Jurkat, Clone E6-1 (cell line): ENCODE measurements around the gene VAV3.
A peak's percentile ranks its signal among the peaks of the same experiment; 100 is the strongest.

Experiments used
- DNase-seq: peaks from one replicate; pipeline ENCODE4 v3.0.0-alpha.2; 2011; ENCODE audit warnings: low read depth, low spot score
- H3K4me3 ChIP-seq: 2 replicates; pipeline ENCODE4 v1.5.1; 2011; ENCODE audit warnings: mild to moderate bottlenecking, low read length, control low read depth, moderate library complexity

Gene VAV3

DNA sequence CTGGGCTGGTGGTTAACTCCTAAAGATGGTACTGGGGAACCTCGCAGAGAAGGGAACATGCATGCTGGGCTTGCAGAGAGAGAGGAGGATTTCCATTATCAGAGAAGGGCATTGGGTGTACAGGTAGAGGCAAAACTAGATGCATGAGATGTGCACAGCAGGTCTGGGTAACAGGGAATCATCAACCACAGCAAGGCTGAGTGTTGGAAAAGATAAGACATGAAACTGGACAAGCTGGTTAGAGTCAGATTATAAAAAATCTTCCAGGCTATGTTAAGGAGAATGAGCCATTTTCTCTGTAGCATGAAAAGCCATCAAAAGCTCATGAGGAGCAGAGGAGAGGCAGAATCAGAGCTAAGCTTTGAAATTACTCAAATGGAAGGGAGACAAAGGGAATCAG, 147.8 kb downstream of the VAV3 start:
- DNase-seq: no peak
- no peak overlapping the region for H3K4me3 ChIP-seq

DNA sequence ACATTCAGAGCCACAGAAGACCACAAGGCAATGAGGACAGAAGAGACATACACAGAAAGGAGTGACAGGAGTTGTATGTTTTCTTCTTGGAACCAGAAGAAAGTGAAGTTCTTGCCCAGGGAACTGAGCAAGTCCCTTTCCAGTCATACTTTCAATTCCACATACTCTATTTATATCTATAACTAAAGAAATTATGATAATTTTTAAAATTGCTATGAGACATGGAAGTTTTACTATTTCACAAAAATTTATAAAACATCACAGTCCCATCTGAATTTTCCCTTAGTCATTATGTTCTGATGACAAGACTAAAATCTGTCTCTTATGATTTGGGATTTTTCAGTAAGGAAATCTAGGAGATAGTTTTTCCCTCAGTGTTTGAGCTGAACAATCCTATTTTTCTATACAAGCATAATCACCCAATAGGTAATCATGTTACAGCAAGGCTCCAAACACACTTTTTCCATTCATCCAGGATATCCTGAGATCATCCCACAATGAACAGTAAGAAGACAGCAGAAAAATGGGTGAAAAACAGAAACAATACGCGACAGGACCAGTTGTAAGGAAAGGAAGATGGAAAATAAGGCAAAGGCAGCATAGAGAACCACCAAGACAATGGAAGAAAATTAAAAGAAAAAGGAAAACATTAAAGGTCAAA, 154.6 kb downstream of the VAV3 start:
- H3K4me3 ChIP-seq: no peak overlapping the region
- DNase-seq: no peak

DNA sequence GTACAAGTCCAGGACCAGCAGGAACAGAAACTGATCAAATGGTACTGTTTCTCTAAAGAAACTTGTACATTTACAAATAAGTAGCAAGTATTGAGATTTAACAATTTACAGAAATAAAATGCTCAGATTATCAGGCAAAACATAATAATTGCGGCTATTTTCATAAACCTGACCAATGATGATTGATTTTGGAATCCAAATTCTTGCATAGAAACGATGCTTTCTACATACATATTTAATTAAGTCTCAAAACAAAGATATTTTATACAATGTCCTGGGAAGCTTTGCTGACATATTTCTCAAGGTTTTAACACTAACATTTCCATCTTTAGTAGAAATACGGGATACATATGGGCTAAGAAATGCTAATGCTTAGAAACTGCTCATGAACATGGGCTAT, 157.1 kb downstream of the VAV3 start:
- DNase-seq: no peak
- H3K4me3 ChIP-seq: no peak overlapping the region

DNA sequence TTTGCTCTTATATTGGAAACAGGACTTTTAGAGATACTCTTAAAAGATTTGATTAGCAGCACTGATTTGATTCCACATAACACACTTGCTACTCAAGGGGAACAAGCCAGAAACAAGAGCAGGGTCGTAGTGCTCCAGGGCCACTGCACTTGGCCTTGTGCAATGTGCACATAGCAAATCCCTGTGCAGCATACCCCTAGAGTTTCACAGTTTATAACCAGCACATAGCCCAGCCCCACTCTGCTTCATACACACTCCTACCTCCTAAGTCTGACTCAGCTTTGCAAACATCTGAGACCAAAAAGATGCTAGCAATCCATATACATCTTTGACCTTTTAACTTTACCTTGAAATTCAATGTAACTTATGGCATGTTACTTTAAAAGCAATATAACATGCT, 157.6 kb downstream of the VAV3 start:
- no peak for DNase-seq
- no peak overlapping the region for H3K4me3 ChIP-seq

DNA sequence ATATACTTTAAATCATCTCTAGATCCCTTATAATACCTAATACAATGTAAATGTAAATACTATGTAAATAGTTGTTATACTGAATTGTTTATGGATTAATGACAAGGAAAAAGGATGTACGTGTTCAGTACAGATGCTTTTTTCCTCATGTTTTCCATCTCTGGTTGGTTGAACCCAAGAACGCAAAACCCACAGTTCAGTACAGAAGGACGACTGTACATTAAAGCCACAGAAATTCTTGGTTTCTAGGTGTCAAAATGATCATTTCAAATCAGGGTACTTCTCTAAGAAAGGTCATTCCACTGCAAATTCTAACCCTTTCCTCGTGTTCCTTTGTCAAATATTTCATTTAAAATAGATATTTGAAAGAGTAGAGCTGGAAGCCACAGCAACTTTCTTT, 158.1 kb downstream of the VAV3 start:
- H3K4me3 ChIP-seq: no peak overlapping the region
- no peak for DNase-seq

DNA sequence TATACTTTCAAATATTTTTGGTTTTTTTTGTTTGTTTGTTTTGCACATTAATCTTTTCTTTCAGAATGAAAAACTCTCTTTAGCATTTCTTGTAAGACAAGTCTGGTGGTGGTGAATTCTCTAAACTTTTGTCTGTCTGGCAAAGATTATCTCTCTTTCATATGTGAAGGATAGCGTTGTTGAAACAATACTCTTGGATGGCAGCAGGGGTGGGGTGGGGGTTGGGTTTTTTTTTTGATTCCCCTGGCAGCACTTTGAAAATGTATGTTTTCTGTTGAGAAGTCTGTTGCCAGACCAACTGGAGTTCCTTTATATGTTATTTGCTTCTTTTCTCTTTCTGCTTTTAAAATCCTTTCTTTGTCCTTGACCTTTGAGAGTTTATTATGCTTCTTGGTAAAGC, 160.2 kb downstream of the VAV3 start:
- DNase-seq: peak; percentile 62
- H3K4me3 ChIP-seq: peak overlapping the region; percentile 30

DNA sequence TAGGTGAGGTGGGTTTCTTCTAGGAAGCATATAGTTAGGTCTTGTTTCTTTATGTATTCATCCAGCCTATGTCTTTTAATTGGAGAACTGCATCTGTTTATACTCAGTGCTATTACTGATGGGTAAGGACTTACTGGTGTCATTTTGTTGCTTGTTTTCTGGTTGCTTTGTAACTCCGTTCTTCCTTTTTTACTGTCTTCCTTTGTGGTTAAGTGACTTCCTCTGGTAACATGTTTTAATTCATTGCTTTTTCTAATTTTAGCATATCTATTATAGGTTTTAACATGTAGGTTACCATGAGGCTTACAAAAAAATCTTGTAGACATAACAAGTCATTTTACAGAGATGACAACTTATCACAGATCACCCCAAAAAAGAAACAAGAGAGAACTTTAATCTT, 160.8 kb downstream of the VAV3 start:
- H3K4me3 ChIP-seq: peak overlapping the region; percentile 30
- peak; percentile 90 for DNase-seq

DNA sequence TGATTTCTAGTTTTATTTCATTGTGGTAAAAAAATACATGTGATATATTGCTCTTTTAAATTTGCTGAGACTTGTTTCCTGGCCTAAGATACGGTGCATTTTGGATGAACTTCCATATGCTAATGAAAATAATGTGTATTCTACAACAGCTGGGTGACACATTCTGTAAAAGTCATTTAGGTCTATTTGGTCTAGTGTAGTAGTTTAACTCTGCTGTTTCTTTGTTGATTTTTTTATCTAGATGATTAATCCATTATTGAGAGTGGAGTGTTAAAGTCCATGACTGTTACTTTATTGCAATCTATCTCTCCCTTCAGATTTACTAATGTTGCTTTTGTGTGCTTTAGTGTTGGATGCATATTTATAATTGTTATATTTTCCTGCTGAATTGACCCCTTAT, 161.4 kb downstream of the VAV3 start:
- H3K4me3 ChIP-seq: no peak overlapping the region
- DNase-seq: no peak

DNA sequence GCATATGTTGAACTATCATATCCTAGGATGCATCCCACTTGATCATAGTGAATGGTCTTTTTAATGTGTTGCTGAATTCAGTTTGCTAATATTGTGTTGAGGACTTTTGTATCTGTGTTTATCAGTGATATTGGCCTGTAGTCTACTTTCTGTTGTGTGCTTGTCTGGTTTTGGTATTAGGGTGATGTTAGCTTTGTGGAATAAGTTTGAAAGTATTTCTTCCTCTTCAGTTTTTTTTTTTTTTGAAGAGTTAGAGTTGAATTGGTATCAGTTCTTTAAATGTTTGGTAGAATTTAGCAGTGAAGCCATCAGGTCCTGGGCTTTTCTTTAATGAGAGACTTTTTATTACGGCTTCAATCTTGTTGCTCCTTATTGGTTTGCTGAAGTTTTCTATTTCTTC, 162.3 kb downstream of the VAV3 start:
- DNase-seq: no peak
- no peak overlapping the region for H3K4me3 ChIP-seq

DNA sequence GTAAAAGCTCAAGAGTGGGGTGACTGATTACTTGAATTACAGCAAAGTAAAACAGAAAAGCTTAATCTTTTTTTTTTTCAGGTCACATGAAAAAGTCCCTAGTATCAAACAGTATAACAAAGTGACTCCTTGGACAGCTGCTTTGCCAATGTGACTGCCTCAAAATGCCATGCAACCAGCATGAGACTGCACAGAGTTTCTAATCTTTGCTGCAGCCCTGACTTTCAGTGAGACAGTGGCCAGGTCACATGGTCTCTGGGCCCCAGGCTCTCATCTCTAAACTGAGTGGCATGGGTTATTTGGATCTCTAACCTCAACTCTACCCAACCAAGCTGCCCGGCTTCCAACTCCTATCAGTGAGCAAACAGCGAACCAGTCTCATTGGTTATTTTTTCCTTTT, 169.0 kb downstream of the VAV3 start:
- no peak overlapping the region for H3K4me3 ChIP-seq
- DNase-seq: no peak

DNA sequence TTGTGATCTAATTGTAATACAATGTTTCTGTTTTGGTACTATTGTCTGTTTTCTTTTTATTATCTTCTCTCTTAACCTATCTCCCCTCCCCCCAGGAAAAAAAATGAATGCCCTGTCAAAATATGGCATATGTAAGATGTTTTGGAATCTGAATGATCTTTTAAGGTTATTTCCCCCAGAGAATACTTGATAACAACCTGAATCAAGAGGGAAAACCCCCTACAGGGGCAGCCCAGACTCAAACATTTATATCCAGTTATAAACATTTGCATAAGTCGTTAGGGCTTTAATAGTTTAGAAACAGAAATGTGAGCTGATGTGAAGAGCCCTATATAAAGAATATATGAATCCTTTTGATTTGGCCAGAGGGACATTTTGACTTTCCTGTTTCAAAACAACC, 169.5 kb downstream of the VAV3 start:
- H3K4me3 ChIP-seq: no peak overlapping the region
- no peak for DNase-seq

DNA sequence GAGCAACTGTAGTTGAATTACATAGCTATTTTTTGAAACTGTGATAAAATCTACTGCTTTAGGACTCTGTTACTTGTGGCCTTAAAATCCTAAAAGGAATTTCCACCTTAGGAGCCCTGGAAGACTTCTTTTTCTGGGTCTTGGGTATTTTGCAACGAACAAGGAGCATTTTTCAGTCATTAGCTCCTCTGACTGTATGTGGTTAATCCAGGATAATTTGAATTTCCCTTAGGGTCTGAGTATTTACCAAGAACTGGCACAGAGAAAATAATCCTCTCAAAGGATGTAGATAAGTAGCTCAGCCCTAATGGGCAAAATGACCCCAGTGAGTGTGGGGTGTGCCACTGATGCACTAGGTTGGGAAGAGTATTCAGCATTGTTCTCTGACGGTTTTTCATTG, 170.4 kb downstream of the VAV3 start:
- H3K4me3 ChIP-seq: no peak overlapping the region
- no peak for DNase-seq

DNA sequence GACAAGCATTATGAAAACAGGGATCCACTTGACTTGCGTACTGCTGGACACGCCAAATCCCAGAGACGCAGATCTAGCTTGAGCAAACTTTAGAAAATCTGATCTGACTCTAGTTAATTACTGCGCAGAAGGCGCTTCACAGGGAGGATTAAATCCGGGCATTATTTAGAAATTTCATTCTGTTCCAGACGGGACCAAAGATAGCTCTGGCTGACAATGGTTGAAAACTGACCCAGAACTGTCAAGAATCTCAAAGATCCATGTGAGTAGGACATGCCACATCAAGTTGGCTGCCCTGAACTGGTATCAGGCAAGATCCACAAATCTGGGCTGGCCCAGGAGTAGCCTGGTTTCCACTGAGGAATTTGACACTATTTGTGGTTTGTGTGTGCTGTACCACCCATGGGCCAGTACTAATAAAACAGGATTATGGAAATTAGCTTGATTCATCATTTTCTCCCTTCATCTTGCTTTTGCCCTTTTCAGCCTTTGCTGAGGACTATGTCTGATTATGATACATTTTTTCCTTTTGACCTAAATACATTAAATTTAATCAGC, 171.0 kb downstream of the VAV3 start:
- no peak overlapping the region for H3K4me3 ChIP-seq
- no peak for DNase-seq

DNA sequence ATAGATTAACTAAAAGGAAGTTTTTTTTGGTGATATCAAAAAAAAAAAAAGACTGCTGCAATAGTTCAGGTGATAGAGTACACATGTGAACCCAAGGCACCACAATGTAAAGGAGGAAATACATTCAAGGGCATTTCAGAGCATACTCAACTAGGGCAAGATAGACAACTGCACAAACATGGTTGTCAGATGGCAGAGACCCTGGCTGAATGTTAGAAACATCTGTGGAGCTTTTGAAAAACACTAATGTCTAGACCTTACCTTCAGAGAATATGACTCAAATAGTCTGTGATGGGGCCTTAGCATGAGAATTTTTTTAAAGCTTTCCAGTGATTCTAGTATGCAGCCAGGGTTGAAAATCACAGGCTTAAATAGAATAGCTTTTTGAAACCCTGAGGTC, 173.6 kb downstream of the VAV3 start:
- no peak for DNase-seq

DNA sequence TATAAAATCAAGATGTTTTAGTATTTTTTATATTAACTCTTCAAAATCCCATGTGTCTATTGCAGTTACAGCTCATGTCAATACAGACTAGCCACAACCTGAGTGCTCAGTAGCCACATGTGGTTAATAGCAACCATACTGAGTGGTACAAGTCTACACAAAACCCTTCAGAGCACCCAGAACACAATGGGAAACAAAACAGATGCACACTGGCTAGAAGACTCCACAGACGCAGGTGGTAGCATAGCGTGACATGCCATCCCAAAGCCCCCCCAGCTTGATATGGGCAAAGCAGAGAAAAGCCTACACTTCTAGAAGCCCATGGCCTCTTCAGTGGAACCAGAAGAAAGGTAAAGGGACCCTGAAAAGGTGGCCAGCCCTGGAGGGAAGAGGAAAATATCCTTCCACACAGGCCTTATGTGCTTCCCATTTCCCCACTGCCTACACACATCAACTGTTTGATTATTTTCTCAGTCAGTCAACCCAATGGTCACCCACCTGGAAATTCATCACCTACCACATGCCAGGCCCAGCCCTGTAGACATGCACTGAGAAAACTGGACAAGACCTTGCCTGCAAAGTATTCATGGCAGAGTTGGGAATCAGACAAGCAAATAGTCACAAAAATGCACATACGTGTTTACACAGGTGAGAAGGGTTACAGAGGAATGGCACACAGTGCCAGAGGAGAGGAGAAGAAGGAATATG, 175.0 kb downstream of the VAV3 start:
- H3K4me3 ChIP-seq: no peak overlapping the region
- DNase-seq: peak; percentile 76

More for the DNA sequence above, 173.6 kb downstream of the VAV3 start:
- no peak overlapping the region for H3K4me3 ChIP-seq

DNA sequence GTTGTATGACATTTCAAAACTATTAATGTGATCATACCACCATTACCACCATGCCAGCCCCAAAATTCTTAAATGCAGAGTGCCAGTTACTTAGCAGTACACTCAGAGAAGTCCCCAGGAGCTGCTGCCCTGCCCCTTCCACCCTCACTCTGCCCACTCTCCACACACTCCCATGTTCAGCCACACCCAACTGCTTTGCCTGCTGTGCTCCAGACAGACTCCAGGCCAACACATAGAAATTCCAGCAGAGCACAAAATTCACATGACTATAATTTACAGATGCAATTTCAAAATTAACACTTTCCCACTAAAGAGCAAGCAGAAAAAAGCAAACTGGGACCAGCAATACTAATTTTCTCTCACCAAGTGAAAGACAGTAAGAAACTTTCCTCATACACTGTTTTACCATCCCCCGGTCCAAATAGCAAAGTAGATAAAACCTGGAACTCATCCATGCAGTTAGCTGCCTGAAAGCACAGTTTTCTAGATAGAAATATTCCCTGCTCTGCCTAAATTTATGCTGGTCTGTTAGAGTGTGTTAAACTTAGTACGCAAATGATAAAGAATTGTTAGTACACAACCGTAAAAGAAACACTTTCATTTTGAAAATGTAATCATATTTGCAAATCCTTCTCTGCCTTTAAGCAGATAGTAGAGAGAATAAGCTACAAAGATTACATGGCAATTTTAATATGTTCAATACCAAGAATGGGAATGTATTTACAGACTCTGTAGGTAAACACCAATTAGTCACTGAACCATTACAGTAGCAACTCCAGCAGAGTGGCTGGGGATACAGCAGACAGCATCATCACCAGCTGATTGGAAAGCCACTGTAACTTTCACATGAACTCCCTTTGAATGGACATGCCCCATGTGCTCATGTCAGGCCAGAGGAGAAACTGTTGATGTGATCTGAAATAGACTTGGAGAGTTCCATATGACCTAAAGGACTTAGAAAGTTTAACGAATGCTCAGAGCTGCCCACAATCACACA, 176.5 kb downstream of the VAV3 start:
- H3K4me3 ChIP-seq: peak overlapping the region; percentile 0; the same call in 1 of the 2 replicates
- no peak for DNase-seq

DNA sequence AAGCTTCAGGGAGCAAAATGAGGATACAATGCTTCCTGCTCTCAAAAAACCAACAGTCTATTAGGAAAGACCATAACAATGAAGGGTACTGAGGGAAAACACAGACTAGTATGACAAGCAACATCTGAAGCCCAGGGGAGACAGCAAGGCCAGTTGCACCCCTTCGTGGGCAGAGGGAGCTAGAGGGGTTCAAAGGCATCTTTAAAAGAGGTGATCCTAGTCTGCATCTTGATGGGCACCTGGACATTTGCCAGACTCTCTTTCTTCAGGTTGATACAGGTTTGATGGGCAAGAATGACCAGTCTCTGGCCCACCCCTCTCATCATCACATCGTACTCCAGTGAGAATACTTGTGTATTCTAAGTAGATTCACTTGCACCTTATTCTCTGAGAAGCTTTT, 177.7 kb downstream of the VAV3 start:
- peak; percentile 66 for DNase-seq
- H3K4me3 ChIP-seq: no peak overlapping the region

DNA sequence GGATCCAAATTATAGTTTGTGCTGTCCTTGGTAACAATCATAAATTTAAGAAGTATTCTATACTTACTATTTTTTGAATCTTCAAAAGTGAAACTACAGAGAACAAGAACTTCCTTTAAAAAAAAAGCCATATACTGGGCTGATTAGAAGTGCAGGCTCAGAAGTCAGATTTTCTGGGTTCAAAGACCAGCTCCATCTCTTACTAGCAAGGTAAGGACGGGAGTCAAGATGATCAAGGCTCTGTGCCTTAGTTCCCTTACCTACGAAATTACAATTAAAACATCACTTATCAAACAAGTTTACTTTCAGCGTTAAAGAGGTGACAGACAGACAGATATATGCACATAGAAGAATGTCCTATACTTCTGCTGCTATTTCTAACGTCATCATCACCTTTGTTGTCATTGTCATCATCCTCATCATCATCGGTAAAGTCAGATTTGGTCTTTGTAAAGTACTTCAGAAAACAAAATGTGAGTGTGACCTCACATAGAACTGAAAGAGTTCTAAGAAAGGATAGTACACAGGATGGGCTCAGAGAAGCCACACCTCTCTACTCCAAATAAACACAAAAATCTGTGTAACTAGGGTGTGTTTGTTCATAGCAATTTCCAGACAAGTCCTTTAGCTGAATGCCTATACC, 178.7 kb downstream of the VAV3 start:
- no peak overlapping the region; the same call in 1 of the 2 replicates for H3K4me3 ChIP-seq
- no peak for DNase-seq
